Measurements from ENCODE around the gene WNT3.

The WNT3 gene

DNA sequence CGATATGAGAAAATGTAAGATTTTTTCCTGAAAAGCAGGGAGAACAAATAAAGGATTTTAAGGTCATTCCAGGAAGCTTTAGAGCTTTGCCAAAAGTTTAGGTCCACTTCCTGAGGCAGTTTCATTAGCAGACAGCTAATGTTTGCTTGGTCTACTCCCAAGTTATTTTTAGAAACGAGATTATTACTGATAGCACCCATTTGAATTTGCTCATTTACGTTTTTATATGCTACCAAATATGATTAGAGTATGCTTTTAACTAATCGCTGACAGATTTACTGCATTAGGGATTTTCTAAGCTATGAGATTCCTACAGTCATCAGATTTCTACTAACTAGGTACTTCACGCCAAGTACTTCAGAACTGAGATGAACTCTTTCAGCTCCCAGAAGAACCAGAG, 98.1 kb downstream of the WNT3 start:
- Histone ChIP-seq H3K9me3 (no peaks in the 10 kb centered on the region), H4K20me1 (no peaks in the 10 kb centered on the region), H3K27me3 (no peaks in the 10 kb centered on the region), H3K9ac (no peak overlapping the region), H3K4me2 (no peak overlapping the region), H3K36me3 (peaks cover 21% of the 10 kb centered on the region), H3K4me3 (no peak overlapping the region), H3K27ac (no peak overlapping the region), H3K4me1 (peaks cover 5% of the 10 kb centered on the region; the same call in 1 of the 2 replicates)
- TF ChIP-seq Cebpa-rat (IDR thresholded peaks at IDR 0.05), result no peak

DNA sequence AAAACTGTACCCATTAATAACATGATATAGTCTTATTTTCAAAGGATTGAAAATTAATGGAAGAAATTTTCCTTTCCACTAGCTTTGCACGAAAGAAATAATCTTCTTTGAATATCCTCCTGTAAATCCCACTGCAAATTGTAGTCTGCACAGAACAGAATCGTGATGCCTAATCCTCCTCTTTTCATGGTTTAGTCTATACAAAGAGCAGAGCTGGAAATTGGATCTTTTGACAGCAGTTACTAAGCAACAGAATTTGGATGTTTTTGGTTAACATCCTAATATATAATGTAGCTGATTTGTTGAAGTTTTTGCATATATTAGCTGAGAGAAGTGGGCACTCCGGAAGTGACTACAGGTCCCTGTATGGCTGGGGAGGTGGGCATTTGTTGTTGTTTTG, 98.6 kb downstream of the WNT3 start:
- Histone ChIP-seq H3K4me1 (peaks cover 5% of the 10 kb centered on the region; the same call in 1 of the 2 replicates), H3K9me3 (no peaks in the 10 kb centered on the region), H3K4me2 (no peak overlapping the region), H3K36me3 (peaks cover 23% of the 10 kb centered on the region), H4K20me1 (no peaks in the 10 kb centered on the region), H3K27ac (no peak overlapping the region), H3K9ac (no peak overlapping the region), H3K27me3 (no peaks in the 10 kb centered on the region), H3K4me3 (no peak overlapping the region)
- TF ChIP-seq Cebpa-rat (IDR thresholded peaks at IDR 0.05), result no peak

DNA sequence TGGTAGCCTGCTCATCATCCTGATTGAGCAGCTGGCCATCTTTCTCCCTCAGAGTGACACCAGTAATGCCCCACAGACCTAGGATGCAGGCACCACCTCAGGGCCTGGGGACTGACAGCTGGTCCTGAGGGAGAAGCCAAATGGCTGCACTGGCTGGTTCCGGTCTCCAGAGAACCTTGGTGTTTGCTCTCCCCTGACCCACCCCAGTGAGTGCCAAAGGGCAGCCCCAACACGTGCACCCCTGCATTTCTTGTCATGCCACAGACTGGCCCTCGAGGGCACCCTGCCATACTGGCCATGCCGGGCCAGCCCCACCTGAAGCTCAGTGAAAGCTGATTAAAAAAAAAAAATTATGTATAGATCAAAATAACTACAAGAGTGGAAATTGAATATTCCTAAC, 100.5 kb downstream of the WNT3 start:
- H3K4me3 ChIP-seq, result no peak overlapping the region
- no peak overlapping the region for H3K27ac ChIP-seq
- no peak overlapping the region for H3K4me2 ChIP-seq
- H3K27me3 ChIP-seq, result no peaks in the 10 kb centered on the region
- no peak overlapping the region for H3K9ac ChIP-seq
- TF ChIP-seq Cebpa-rat (IDR thresholded peaks at IDR 0.05), result no peak
- H3K9me3 ChIP-seq, result no peaks in the 10 kb centered on the region
- no peaks in the 10 kb centered on the region for H4K20me1 ChIP-seq
- peaks cover 5% of the 10 kb centered on the region; the same call in 1 of the 2 replicates for H3K4me1 ChIP-seq
- peaks cover 38% of the 10 kb centered on the region for H3K36me3 ChIP-seq
